ENCODE data around the gene HOXB5.

The HOXB5 gene

DNA sequence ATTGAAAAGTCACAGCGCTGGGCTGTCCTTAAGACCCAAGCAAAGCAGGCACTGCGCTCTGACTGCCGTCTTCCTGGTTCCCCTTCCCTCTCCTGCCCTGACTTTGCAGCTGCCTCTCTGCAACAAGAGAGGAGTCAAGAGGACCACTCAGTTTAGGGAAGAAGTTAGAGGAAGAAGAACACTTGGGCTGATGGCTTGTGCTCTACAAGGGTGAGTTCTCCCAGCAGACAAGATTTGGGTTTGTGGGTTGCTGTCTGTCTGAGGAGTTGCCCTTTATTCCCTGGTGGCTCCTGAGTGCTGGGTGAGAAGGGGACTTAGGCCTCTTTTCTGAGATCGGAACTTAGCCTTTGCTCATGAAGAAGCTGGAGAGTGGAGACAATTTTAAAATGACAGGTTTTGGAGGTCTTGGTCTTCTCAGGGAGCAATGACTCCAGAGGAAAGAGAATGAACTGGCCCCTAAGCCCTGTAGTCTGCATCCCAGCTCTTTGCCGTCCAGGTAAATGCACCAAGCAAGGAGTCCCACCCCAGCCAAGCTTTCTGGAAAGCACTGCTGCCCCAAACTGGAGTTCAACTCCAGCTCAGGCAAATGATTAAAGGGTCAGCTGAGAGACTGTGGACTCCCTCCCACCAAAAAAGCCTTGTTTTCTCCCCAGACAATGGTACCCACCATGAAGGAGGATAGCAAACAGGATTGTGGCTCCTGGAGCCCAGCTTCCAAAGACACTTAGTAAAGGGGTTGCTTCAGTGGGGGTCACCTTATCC is 35.3 kb upstream of the HOXB5 start:
- DNase-seq = no peak

DNA sequence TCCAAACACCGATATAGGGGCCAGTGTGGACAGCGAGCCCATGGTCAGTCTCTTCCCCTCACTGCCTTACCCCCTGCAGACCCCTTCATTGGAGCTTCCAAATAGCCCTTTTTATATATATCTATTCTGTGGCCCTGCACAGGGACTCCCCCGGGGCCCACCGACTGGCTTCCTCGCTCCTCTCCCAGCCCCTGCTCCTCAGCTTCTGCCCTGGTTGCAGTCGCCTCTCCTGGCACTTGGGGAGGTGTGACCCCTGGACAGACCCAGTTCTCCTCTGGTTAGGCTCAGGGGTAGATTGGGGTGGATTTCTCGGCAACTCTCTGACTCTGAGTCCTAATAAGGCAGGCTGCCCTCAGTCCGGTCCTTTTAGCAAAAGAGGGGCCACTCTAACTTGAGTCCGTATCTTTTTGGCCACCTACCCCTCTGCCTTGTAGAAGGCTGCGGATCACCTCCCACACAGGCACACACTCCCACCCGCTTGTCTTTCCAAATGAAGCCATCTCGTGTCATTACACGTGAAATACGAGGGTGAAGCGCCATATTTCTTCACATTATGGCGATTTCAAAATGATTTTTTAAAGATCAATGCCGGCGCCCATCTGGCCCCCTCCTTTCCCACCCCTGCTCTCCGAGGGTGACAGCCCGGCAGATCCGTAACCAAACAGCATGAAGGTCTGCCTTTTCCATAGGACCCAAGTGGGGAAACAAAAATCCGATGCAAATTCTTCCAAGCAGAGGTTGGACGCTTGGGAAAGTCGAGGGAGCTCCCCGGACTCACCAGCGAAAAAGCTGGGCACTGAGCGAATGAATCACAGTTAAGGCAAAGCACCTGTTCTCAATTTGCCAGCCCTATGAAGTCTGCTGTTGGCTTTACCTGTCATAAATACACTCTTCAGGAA is 34.3 kb upstream of the HOXB5 start:
- no peak for DNase-seq

DNA sequence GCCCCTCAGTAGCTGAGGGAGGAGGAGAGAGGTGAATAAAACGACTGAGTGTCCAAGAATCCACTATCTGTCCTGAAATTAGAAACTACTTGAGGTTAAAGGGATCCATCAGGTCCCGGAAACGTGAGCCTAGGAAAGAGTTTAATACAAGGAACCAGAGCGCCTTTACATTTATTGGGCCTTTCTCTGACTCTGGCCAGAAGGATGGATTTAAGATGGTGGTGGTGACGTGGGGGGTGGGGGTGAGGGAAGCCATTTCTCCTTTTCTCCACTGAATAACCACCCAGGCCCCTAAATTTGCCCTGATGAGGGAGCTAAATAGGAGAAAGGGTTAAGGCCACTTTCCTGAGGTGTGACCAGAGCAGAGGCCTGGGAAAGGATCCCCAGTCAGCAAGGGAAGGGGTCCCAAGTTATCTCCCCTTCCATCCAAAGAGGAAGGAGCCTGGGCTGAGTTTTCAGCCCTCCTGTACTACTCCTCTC is 33.6 kb upstream of the HOXB5 start:
- DNase-seq = no peak

DNA sequence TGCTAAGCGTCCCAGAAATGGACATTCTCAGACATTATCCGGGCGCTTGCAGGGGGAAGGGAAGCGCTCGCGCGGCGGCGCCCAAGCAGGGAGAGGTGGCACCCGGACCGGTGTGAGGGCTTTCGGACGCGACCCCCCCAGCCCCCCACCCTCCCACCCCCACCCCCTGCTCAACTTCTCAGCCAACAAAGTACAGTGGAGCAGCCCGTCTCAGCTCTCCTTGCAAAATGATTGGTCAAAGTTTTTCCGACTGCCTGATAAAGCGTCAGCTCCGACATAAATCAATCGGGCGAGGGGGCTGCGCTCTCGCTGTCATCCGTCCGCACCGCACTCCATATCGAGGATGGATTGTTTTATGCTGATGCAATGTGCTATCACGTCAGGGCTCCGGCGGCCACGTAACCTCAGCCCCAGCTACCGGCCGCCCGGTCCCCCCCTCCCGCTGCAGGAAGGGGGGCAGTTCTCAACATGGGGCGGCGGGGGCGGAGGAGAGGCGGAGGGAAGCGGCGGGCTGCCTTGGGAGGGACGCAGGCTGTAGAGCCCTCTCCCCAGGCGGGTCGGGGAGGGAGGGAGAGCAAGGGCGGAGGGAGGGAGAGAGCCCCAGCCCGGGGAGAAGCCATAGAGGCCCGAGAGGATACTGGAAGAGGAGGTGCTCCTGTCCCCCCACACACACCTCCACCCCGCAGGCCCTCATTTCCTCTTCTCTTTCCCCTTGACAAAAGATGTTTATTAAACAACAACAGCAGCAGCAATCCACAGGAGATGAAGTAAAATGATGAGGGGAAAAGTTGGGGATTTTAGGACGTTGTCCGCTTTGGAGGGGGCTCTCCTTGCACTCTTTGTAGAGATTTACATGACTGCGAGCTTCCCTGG is 32.9 kb upstream of the HOXB5 start, which contains the start of gene HOXB9:
HOXB9 (minus strand) TSS at position 114 of the 873 bp plus-strand sequence; CDS start at position 25, 89 bp downstream.
- no peak for DNase-seq

DNA sequence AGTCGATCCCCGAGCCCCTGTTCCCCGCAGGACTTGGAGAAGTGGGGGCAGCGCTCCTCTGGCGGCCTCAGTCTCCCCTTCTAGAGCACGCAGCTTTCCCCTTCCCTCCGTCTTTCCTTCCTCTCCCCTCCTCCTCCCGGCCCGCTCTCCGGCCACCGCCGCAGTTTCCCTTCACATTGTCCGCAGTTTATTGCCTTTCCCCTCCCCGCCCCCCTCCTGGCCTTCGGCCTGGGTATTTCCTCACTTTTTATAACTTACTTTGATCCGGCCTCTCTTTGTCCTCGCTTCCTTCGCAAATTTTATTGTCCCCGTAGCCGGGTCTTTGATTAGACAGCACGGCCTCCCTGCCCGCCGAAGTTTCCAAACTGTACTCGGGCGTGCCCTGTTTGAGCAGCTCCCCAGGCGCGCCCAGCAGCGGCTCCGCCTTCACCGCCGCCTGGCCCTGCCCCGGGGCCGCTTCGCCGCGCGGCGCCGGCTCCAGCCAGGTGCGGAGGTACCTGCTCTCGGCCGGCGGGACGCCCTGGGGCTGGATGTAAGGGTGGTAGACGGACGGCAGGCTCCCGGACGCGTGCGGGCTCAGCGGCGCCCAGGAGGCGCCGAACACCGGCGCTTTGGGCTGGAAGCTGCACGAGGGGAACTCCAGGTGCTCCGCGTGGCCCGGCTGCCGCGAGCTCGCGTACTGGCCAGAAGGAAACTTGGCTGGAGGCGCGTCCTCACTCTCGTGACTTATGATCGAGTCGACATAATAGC is 32.1 kb upstream of the HOXB5 start:
- no peak for DNase-seq

- DNase-seq = no peak
Measured at GRCh38 chr17:48624544-48625494, 31.2 kb upstream of the HOXB5 start.

GRCh38 chr17:48624118-48624517 is 30.5 kb upstream of the HOXB5 start:
- DNase-seq = no peak

DNA sequence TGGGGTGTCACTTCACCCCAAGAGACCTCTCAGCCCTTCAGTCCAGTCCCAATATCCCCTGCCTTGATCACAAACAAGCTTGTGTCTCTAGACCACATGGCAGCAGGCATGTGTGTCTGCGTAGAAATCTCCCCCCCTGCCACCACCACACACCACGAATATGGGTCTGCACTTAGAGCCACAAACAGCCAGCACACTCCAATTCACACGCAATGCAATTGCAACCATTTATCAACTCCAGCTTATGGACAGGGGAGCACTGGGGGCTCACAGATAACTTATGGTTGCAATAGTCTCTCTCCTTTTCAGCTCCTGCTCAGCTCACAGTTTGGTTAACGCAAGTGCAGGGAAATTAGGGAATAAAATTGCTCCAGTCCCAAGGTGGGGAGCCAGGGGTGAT is 30.0 kb upstream of the HOXB5 start:
- no peak for DNase-seq

DNA sequence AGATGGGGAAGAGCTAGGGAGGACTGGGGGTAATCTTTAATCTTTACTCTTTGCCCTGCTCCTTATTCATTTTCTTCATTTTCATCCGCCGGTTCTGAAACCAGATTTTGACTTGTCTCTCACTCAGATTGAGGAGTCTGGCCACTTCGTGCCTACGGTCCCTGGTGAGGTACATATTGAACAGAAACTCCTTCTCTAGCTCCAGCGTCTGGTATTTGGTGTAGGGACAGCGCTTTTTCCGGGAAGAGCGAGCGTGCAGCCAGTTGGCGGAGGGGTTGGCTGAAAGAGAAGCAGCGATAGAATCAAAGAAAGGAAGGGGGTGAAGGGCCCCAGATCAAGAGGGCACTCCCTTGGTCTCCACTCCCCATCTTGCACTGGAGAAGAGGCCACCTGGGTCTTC is 29.3 kb upstream of the HOXB5 start:
- DNase-seq = no peak

GRCh38 chr17:48621410-48622392 is 28.1 kb upstream of the HOXB5 start:
- DNase-seq = no peak

DNA sequence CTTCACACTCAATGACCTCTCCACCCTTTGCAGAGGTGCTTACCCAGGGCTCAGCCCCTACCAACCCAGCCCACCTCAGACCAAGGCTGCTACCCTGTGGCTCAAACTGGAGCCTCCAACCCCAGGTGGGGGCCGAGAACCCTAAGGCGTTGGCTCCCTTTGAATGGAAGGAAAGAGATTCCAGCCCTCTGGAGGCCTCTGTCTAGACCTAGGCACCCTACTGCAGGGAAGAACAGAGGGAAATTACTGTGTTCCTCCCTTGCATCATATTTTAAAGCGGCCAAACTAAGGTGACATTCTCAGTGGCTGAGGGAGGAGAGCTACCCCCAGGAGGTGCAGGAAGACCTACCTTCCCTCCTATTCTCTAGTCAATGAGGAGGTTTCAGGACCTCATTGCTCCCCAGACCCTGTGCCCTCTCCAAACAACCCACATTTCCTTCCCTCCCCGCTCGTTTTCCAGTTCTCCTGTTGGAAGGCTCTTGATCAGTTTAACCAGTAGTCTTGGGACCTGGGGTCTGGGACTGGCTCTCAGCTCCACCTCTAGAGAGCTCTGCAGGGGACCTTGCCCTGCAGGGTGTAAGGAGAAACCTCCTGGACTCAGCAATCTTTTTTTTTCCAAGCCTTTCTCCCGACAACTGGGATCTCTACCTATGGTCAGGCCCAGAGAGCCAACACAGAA is 27.0 kb upstream of the HOXB5 start:
- no peak for DNase-seq

GRCh38 chr17:48619826-48620449 is 26.4 kb upstream of the HOXB5 start:
- no peak for DNase-seq

GRCh38 chr17:48618256-48618896 is 24.8 kb upstream of the HOXB5 start:
- no peak for DNase-seq

DNA sequence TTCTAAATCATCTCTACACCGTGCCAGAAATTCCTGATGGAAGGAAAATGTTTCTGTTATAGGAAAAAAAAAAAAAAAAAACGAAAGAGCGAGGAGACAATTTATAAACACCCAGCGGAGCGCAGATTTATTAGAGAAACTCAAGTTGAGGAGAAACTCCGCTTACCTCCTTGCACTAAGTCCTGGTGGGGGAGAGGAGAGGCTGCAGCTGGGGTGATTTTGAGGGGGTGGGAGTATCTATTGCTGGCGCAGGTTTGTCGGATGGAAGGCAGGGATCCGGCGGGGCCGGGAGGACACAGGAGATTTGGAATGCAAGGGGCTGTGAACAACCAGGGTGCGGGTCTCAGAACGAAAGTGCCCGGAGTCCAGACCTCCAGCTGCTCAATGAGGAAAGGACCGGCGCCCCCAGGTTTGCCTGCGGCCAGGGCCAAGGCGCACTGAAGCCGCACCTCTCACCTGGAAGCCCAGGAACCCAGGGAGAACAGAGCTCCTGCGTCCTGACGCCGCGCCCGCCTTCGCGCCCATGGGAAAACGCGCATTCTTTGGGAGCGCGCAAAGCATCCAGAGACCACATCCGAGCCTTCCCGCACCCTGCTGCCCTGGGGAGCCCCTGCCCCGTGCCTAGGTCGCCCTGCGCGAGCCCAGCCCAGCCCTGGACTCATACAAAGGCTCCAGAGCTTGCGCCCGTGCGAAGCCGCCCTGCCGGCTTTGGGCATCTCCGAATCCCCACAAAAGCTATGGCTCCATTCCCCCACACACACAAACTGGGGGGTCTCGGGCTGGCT is 24.1 kb upstream of the HOXB5 start:
- DNase-seq = no peak

GRCh38 chr17:48616717-48617470 is 23.3 kb upstream of the HOXB5 start:
- no peak for DNase-seq

GRCh38 chr17:48615963-48616716 is 22.6 kb upstream of the HOXB5 start:
- no peak for DNase-seq
